GM12874 (cell line): Measurements from ENCODE around the gene PNPLA5.

Experiments used
- CTCF ChIP-seq: IDR thresholded peaks from 2 replicates; pipeline ENCODE4 v1.5.1; 2011; ENCODE audit warnings: low read depth, mild to moderate bottlenecking, control low read depth, low read length, moderate library complexity; ENCODE audit not compliant: insufficient read depth

PNPLA5 gene

DNA sequence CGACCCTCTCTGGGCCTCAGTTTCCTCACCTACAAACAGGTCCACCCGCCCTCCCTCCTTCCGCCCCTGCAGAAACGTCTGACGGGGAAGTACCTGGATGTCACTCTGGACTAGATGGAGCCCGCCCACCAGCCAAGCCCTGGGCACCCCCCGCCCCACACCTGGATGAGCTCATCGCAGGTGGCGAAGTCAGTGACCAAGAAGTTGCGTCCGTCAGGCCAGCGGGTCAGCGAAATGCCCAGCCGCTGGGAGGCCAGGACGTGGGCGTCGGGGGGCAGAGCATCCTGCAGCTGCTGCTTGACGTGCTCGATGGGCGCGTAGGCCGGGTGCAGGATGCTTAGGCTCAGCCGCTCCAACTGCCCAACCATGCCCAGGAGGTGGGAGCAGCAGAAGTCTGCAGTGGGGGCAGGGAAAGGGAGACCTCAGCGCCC is 897 bp downstream of the PNPLA5 start:
- TF ChIP-seq CTCF: no peak

DNA sequence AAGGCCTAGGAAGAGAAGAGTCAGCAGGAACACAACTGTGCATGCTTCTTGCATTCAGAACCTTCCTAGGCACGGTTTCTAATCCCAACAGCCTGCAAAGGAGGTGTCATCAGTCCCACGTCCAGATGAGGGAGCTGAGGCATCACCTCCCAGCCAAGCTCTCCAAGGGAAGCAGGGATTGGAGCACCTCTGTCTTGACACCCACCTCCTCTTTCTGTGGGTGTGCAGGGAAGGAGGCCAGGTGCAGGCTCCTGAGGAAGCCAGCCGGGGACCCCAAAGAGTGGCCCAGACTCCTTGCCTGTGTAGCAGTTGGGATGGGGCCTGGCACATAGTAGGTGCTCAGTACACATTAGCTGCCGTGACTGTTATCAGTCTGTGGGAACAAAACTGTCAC is 2.0 kb downstream of the PNPLA5 start:
- TF ChIP-seq CTCF: no peak

GRCh38 chr22:43889201-43889859 is 2.5 kb downstream of the PNPLA5 start:
- TF ChIP-seq CTCF: no peak

- no peak for TF ChIP-seq CTCF
Observed at GRCh38 chr22:43888740-43889139, 3.1 kb downstream of the PNPLA5 start.

DNA sequence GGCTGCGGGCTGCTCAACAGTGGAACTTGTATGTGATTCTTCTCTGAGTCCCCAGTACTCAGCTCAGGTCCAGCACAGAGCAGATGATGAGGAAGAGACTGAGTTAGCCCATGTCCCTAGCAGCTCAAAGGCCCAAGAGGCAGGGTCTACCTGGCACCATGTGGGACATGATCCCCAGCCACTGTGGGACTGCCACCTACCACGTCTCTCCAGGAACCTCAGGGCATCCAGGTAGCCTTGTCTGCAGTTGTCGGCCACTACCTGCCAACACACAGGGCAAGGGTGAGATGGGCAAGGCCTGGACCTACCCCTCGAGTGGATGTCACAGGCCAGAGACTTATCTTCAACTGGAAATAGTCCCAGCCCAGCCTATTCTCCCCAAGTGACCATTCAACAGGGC is 4.4 kb downstream of the PNPLA5 start:
- no peak for TF ChIP-seq CTCF

DNA sequence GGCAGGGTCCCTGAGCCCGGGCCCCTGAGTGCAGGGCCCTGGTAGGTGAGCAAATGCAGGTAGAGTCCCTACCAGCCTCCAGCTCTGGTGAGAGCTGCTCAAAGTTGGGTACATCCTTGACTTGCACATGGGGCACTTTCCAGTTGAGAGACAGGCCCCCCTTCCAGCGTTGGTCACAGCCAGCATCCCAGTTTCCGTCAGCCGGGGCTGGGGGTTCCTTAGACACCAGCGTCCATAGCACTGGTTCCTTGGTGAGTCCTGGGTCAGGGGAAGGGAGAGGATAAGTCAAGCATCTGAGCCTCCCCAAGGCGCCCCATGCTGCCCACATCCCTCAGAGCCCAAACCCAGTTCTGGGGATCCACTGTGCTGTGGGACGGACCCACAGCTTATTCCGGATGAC is 5.6 kb downstream of the PNPLA5 start:
- TF ChIP-seq CTCF: no peak

GRCh38 chr22:43885786-43886185 is 6.0 kb downstream of the PNPLA5 start:
- no peak for TF ChIP-seq CTCF
